ENCODE data around the gene FRMD1. TPM values are rescaled to one million over a fixed set of nuclear protein-coding genes. Genes with fewer than 3 reads are reported as not detected.

Gene FRMD1
- total RNA-seq, 1 experiment from 2014 or later, result not detected

DNA sequence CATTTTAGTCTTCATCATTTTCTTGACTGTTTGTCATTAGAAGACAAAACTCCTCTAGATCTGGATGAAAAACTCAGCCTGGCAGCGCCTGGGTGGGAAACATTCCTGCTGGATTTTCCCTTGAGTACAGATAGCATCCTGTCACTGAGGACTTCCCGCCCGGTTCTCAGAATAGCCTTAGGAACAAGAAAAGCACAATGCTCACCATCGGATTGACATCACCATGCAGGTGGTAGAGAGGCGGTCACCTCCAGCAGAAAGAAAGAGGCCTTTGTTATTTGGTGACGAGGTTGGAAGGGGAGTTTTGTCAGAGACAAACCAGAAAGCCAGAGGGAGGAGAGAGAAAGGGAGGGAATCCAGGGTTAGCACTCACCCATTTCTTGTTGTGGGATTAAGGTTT lies 41.8 kb downstream of the FRMD1 start:
- no TSS peak for BruUV-seq (replicated peaks)
- no peak overlapping the region for H2AFZ ChIP-seq (ENCODE audit: low read depth, low read length, poor library complexity, severe bottlenecking)
- intact Hi-C loops (cut with micrococcal nuclease), result no loop called here
- peaks cover 0 to 19% of the 10 kb centered on the region in 2 experiments; a peak in 3 of 4 replicates for H3K4me1 ChIP-seq (ENCODE audit: control insufficient read depth in 1 of 2, insufficient read depth in 2 of 2, low read length in 2 of 2)
- CTCF ChIA-PET, result no interaction called here
- no peak for ATAC-seq
- H3K4me3 ChIP-seq (replicated peaks in 1 of 2; ENCODE audit: low read depth in 1 of 2, low read length in 2 of 2), result no peak overlapping the region
- TF ChIP-seq SP1 (IDR thresholded peaks at IDR 0.05; ENCODE audit: low read depth) (no peak), RAD21 (IDR thresholded peaks at IDR 0.05; ENCODE audit: low read depth) (no peak), TCF7L2 (IDR thresholded peaks at IDR 0.05; ENCODE audit: borderline replicate concordance, extremely low read depth, insufficient read depth, insufficient read length) (no peak), CEBPB (IDR thresholded peaks at IDR 0.05; ENCODE audit: low read depth) (no peak), EZH2 (IDR thresholded peaks at IDR 0.05) (no peak), YY1 (IDR thresholded peaks at IDR 0.05; ENCODE audit: extremely low read depth, insufficient replicate concordance, low read depth, low read length) (no peak), CBX3 (IDR thresholded peaks at IDR 0.05; ENCODE audit: low read depth) (no peak), ZNF274 (IDR thresholded peaks at IDR 0.05; ENCODE audit: low read depth, low read length) (no peak), FOSL1 (IDR thresholded peaks at IDR 0.05; ENCODE audit: low read depth) (no peak), SIN3A (IDR thresholded peaks at IDR 0.05; ENCODE audit: low read depth) (no peak), EGR1 (IDR thresholded peaks at IDR 0.05; ENCODE audit: low read depth) (no peak), EZH2phosphoT487 (IDR thresholded peaks at IDR 0.05; ENCODE audit: borderline replicate concordance) (no peak), ELF1 (IDR thresholded peaks at IDR 0.05; ENCODE audit: borderline replicate concordance, low read depth) (no peak), SRF (IDR thresholded peaks at IDR 0.05; ENCODE audit: low read depth) (no peak), POLR2AphosphoS5 (IDR thresholded peaks at IDR 0.05; ENCODE audit: low read depth, low read length) (no peak), ZFX (IDR thresholded peaks at IDR 0.05) (no peak)
- TF ChIP-seq, protein P1, sequence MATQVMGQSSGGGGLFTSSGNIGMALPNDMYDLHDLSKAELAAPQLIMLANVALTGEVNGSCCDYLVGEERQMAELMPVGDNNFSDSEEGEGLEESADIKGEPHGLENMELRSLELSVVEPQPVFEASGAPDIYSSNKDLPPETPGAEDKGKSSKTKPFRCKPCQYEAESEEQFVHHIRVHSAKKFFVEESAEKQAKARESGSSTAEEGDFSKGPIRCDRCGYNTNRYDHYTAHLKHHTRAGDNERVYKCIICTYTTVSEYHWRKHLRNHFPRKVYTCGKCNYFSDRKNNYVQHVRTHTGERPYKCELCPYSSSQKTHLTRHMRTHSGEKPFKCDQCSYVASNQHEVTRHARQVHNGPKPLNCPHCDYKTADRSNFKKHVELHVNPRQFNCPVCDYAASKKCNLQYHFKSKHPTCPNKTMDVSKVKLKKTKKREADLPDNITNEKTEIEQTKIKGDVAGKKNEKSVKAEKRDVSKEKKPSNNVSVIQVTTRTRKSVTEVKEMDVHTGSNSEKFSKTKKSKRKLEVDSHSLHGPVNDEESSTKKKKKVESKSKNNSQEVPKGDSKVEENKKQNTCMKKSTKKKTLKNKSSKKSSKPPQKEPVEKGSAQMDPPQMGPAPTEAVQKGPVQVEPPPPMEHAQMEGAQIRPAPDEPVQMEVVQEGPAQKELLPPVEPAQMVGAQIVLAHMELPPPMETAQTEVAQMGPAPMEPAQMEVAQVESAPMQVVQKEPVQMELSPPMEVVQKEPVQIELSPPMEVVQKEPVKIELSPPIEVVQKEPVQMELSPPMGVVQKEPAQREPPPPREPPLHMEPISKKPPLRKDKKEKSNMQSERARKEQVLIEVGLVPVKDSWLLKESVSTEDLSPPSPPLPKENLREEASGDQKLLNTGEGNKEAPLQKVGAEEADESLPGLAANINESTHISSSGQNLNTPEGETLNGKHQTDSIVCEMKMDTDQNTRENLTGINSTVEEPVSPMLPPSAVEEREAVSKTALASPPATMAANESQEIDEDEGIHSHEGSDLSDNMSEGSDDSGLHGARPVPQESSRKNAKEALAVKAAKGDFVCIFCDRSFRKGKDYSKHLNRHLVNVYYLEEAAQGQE (IDR thresholded peaks at IDR 0.05; ENCODE audit: low read depth), result no peak
- TF ChIP-seq, protein P2, sequence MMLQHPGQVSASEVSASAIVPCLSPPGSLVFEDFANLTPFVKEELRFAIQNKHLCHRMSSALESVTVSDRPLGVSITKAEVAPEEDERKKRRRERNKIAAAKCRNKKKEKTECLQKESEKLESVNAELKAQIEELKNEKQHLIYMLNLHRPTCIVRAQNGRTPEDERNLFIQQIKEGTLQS (IDR thresholded peaks at IDR 0.05), result no peak
- TF ChIP-seq, protein P3, sequence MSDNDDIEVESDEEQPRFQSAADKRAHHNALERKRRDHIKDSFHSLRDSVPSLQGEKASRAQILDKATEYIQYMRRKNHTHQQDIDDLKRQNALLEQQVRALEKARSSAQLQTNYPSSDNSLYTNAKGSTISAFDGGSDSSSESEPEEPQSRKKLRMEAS (IDR thresholded peaks at IDR 0.05), result no peak
- H3K27me3 ChIP-seq (ENCODE audit: insufficient read depth, low read length), result peaks cover 6% of the 10 kb centered on the region; the same call in 1 of the 2 replicates
- H3K4me2 ChIP-seq (ENCODE audit: low read length), result no peak overlapping the region
- RAD21 ChIA-PET (ENCODE audit: low non-redundant PET in 1 of 2, low total read pairs in 2 of 2, uncharacterized antibody in 2 of 2, unreplicated experiment in 2 of 2), result no interaction called here
- DNase-seq (ENCODE audit: low read depth, low spot score), result no peak
- no peaks in the 10 kb centered on the region for H3K36me3 ChIP-seq (ENCODE audit: control insufficient read depth in 1 of 2, insufficient read depth in 2 of 2, low read length in 2 of 2)
- POLR2A ChIA-PET, result no interaction called here
- no peaks in the 10 kb centered on the region for H4K20me1 ChIP-seq (ENCODE audit: insufficient read depth)
- H3K27ac ChIP-seq (ENCODE audit: low read depth, low read length), result no peak overlapping the region
- no peaks in the 10 kb centered on the region for H3K79me2 ChIP-seq (ENCODE audit: insufficient read depth, low read length)
- H3K9ac ChIP-seq (ENCODE audit: low read length), result no peak overlapping the region
- no peaks in the 10 kb centered on the region for H3K9me2 ChIP-seq (ENCODE audit: insufficient read depth)
- H3K9me3 ChIP-seq (ENCODE audit: control insufficient read depth in 1 of 2, insufficient read depth in 1 of 2, low read depth in 1 of 2, low read length in 2 of 2), result no peaks in the 10 kb centered on the region

All from HCT116 (cell line).